CD4-positive, alpha-beta T cell treated with Interferon alpha-2 for 1 hour (primary cell): ENCODE measurements around the gene PARP16.
"Not testable (repeated sequence)": the region's sequence is repeated elsewhere in the genome, so short reads cannot be mapped to it uniquely, and the experiment has no call there.

ENCODE experiments used
- DNase-seq, 2 donors: peaks; one replicate each; pipeline ENCODE4 v3.0.0-alpha.2; 2020 to 2022

The PARP16 gene

GRCh38 chr15:65275104-65275727, 11.5 kb downstream of the PARP16 start:
- DNase-seq = no peak

GRCh38 chr15:65270811-65271545, 15.7 kb downstream of the PARP16 start:
- peak in 1 of 2 donors; percentile 12 for DNase-seq

GRCh38 chr15:65268411-65268810, 18.3 kb downstream of the PARP16 start:
- no peak for DNase-seq

DNA sequence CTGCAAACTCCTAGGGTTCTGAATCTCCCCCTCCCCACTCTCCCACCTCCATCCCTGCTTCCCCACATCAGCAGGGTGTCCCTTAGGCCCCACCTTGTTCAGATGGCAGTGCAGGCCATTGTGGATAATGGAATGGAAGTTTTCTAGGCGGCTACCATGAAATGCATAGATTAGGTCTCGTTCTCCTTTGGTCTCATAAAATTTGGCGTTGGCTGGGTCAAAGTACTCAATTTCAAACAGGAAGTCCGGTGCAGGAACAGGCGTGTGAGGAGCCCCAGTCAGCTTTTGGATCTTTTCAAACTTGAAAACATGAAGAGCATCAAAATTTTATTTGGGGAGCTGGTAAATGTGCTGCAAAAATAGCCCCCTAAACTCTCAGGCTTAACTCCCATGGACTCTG, 20.2 kb downstream of the PARP16 start:
- DNase-seq = no peak

DNA sequence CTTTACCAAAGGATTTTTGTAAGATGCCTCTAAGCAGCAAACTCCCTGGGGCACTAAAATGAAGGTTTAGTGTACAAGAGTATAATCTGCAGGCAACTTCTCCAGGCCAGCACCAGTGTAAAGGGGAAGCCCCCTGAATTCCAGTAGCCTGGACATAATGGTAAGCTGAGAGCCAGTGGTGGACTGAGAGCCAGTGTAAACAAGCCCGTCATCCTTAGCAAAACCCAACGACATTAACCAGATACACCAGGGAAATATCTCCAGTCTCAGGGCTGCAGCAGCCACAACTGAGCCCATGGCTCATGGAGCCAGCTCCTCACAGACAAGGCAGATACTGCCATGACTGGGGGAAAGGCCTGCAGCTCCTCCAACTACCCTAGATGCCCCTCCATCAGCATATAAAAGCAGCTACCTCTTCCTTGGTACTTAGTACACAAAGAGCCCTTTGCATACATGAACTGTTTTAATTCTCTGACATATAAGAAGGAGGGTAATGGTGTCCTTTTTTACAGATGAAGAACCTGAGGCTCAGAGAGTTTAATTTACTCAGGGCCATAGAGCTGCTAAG, 21.7 kb downstream of the PARP16 start:
- DNase-seq = no peak

- no peak for DNase-seq
Measured at GRCh38 chr15:65263313-65263712, 23.4 kb downstream of the PARP16 start.

- no peak for DNase-seq
Measured at GRCh38 chr15:65260968-65261367, 25.7 kb downstream of the PARP16 start.

- no peak for DNase-seq
Measured at GRCh38 chr15:65259367-65259797, 27.3 kb downstream of the PARP16 start.

- no peak for DNase-seq
Measured at GRCh38 chr15:65258375-65259262, 28.1 kb downstream of the PARP16 start.

DNA sequence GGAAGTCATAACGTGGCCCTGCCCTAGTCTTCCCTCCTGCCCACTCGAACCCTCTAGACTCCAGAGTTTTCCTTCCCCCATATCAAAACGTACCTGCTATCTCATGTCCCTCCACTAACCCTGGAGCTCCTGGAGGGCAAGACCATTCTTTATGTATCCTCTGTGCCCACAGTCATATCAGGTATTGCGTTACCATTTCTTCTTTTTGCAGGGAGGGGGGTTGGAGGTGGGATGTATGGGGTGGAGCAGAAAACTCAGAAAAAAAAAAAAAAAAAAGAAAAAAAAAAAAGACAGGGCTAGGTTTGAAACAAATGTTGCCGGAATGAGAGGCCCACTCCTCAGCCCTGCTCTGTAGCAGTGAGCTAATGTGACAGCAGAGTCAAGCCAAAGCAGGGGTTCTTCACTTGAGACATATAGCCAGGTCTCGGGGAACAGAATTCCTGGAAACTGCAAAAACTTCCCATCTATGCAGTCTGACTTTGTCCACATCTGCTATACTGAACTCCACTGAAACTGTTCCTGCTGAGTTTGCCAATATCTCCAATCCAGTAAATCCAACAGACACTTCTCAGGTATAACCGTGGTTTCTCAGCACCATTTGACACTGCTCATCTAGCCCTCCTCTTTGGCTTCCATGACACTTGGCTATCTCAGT, 31.1 kb downstream of the PARP16 start:
- DNase-seq = no peak

- no peak for DNase-seq
Measured at GRCh38 chr15:65254758-65255157, 31.9 kb downstream of the PARP16 start.

- no peak for DNase-seq
Measured at GRCh38 chr15:65254356-65254755, 32.3 kb downstream of the PARP16 start.

GRCh38 chr15:65249641-65250040, 37.0 kb downstream of the PARP16 start:
- no peak for DNase-seq

- no peak for DNase-seq
Measured at GRCh38 chr15:65248511-65249255, 38.0 kb downstream of the PARP16 start.

GRCh38 chr15:65246939-65247338, 39.7 kb downstream of the PARP16 start:
- DNase-seq = no peak

DNA sequence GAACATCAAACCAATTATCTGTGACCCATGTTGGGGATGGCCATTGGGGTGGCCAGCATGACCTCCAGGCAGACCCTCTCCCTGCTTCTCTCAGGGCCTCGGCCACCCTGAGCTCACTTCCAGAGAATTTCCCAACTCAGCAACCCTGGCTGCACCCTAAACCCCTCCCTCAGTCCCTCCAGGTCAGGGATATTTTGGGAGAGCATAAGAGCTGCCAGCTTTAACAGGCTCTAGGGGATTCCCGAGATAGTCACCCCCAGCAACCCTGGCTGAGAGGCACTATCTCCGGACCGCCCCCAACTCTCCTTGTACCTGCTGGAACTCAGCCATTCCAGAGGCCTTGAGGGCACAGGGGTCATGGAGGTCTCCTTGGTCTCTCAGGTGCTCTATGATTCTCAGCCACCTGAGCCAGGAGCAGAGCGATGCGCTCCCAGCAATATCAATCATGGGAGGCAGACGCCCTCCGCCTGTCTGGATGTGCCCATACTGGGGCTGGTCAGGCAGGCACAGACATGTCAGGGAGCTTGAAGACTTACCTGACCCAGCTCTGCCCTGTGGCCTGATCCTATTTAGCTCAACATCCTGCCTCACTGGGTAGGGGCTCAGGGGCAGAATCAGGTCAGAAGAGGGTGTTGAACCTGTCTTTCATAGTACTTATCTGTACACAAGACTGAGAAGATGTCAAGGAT, 40.5 kb downstream of the PARP16 start:
- DNase-seq = no peak

DNA sequence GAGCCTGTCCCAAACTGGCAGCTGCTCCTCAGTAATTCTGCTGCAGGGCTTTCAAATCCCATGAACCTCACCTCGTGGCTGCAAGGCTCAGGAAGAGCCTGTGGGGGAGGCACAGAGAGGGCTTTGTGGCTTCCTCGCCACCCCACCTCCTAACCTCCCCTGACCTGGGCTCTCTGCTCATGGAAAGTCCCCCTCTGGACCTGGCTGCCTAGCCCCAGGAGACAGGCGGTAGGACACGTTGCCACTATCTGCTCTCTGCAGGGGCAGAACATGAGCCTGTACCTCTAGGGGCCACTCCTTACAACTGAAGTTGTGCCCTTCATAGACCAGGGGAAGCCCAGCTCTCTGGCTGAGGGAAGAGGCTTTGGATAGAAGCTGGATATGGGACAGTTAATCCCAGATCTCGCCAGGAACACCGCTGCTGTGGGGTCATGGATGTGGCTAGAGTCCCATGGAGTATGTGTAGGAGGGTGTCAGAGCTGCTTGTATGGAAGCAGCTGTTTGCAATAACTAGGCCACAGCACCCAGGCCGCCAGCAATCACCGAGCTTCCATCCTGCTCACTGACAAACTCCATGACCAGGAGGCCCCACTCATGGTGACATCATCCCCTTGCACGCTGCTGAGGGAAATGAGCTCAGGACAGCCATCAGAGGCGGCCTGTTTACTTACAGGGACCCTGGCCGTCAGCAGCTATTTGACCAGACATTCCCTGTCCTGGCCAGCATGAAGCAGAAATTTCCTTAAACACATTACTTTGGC, 41.4 kb downstream of the PARP16 start:
- no peak for DNase-seq

- no peak for DNase-seq
Measured at GRCh38 chr15:65244638-65245037, 42.0 kb downstream of the PARP16 start.

- DNase-seq = not testable (repeated sequence)
Measured at GRCh38 chr15:65236443-65236842, 50.2 kb downstream of the PARP16 start.

- no peak for DNase-seq
Measured at GRCh38 chr15:65233696-65234095, 53.0 kb downstream of the PARP16 start.

DNA sequence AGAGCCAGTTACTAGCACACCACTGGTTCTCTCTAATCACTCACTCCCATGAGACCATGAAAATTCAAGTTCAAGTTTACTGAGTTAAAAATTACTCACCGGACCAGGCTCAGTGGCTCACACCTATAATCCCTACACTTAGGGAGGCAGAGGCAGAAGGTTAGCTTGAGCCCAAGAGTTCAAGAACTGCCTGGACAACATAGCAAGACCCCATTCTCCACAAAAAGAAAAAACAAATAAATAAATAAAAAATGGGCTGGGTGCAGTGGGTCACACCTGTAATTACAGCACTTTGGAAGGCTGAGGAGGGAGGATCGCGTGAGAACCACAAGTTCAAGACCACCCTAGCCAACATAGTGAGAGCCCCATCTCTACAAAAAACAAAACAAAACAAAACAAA, 54.2 kb downstream of the PARP16 start:
- DNase-seq = no peak
